Central memory CD4-positive, alpha-beta T cell (primary cell): ENCODE results near the gene GIMAP6.
A peak's percentile ranks its signal among the peaks of the same experiment; 100 is the strongest.
"Not testable (repeated sequence)": the region's sequence is repeated elsewhere in the genome, so short reads cannot be mapped to it uniquely, and the experiment has no call there.

Experiments
- DNase-seq: peaks from one replicate; pipeline ENCODE4 v3.0.0; 2022
- total RNA-seq, 3 experiments: gene quantifications; one replicate each; lab custom pipeline; 2026; lab: John Stamatoyannopoulos, UW

The GIMAP6 gene
- total RNA-seq: 30.7 to 315 (median 115) reads per million in 3 experiments

DNA sequence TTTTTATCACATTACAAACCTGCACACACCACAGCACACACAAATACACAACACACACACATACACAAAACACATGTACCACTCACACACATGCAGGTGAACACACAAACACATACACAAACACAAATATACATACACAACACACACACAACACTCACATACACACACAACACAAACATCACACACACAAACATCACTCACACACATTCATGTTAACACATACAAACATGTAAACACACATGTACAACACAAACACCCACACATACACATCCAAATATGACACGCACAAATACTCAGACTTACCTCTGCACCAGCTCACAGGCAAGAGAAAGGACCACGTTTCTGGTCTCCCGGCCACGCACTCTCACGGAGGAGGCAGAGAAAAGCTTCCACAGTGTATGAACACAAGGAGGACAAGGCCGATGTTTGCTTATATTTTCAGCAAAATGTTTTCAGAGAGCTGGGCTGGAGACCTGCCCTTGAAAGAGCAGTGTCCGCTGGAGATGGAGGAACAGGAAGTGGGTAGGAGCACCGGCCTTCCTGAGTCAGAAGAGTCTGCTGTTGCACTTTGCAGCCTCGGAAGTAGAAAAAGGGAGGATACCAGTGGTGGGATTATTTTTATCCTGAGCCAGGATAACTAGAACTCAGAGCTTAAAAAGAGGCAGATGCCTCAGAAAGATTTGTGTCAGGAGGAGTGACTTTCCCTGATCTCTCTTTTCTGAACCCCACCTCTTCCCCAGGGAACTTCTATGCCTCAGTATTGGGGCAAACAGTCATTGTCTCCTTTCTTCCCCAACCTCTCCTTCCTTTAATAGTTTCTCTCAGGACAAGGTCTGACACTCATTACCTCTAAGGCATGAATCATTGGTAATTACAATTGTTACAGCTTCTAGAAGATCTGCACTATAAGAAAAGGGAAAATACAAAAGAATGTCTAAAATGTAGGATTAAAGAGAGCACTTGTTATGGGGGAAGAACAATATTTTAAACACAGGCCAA lies at the start of gene GIMAP6:
Gene GIMAP6, minus strand, starts transcription at position 520 of the 999 bp plus-strand sequence. CDS start 2,243 bp downstream, outside the sequence.
- peak; percentile 34 for DNase-seq

DNA sequence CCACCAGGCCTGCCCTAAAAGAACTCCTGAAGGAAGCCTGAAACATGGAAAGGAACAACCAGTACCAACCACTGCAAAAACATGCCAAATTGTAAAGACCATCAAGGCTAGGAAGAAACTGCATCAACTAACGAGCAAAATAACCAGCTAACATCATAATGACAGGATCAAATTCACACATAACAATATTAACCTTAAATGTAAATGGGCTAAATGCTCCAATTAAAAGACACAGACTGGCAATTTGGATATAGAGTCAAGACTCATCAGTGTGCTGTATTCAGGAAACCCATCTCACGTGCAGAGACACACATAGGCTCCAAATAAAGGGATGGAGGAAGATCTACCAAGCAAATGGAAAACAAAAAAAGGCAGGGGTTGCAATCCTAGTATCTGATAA lies 48.2 kb upstream of the GIMAP6 start:
- DNase-seq: not testable (repeated sequence)

DNA sequence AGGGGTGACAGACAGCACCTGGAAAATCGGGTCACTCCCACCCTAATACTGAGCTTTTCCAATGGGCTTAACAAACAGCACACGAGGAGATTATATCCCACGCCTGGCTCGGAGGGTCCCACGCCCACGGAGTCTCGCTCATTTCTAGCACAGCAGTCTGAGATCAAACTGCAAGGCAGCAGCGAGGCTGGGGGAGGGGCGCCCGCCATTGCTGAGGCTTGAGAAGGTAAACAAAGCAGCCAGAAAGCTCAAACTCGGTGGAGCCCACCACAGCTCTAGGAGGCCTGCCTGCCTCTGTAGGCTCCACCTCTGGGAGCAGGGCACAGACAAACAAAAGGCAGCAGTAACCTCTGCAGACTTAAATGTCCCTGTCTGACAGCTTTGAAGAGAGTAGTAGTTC lies 46.4 kb upstream of the GIMAP6 start:
- not testable (repeated sequence) for DNase-seq

DNA sequence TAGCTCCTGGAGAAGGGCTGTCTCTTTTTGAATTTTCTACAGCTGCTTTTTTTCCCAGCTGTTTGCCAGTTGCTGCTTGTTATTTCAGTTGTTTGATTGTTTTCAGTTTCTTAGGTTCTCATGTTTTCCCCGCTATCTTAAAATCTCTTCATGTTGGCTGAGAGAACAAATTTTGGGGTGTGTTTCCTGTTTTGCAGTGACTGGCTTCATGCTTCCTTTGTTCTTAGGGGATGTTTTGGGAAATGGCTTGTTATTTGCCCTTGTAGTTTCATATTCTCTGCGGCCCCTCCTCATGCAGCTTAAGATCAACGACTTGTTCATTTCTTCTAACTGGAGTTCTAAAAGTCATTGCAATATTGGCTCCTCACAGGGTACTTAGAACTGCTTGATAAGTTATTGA lies 44.7 kb upstream of the GIMAP6 start:
- DNase-seq: peak; percentile 78

DNA sequence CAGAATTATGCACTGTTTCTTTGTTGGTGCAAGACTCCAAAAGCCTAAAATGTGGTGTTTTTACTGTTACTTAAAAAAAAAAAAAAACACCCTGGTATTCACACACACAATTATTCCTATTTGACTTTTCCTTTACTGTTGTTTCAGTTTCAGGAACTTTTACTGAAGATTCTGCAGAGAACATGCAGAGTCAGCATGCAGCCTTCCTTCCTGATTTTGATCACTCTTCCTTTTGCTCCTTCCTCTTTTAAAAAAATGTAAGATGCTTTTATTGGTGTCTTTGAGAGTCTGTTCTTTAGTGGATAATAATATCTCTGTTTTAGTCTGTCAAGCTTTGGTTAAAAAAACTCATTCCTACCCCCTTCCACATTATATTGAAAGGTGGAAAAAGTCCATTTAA lies 44.1 kb upstream of the GIMAP6 start:
- DNase-seq: not testable (repeated sequence)

DNA sequence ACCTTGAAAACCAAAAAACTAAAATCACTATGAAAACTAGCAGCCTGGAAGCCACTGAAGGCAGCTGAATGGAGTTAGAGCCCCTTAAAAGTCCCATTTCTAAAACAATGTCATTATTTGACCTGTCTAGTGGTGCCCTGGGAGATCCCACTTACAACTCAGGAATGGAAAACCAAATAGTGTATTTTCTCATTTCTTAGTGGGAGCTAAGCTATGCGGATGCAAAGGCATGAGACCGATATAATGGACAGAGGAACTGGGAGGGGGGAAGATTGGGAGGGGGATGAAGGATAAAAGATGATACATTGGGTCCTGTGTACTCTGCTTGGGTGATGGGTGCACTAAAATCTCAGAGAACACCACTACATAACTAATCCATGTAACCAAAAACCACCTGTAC lies 43.5 kb upstream of the GIMAP6 start:
- no peak for DNase-seq

DNA sequence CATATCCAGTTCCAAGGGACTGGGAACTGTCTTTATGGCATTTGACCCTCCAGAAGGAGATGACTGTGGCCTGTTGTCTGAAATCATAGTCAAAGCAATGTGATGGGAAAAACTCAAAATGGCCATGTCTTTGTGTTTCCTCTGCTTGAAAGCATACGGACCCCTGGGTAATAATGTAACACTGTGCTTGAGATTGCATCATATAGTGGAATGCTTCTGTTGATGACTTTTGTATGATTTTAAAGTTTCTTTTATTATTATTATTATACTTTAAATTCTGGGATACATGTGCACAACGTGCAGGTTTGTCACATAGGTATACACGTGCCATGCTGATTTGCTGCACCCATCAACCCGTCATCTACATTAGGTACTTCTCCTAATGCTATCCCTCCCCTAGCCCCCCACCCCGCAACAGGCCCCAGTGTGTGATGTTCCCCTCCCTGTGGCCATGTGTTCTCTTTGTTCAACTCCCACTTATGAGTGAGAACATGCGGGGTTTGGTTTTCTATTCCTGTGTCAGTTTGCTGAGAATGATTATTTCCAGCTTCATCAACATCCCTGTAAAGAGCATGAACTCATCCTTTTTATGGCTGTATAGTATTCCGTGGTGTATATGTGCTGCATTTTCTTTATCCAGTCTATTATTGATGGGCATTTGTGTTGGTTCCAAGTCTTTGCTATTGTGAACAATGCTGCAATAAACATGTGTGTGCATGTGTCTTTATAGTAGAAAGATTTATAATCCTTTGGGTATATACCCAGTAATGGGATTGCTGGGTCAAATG lies 39.8 kb upstream of the GIMAP6 start:
- DNase-seq: not testable (repeated sequence)

DNA sequence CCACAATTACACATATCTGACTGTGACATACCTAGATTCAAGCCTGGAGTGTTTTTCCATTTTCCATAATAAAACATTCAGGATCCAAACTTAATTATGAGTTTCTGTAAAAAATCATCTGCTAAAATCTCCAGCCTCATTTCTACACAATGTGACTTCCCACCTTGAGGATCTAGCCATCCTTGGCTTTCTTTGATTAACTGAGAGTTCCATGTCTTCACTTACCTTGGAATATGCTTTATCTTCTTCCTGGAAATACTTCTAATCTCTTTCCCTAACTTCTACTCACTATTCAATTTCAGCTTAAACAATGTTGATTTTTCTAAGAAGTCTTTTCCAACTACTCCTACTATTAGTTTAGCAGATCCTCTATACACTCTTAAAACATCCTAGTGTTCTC lies 36.8 kb upstream of the GIMAP6 start:
- DNase-seq: no peak

DNA sequence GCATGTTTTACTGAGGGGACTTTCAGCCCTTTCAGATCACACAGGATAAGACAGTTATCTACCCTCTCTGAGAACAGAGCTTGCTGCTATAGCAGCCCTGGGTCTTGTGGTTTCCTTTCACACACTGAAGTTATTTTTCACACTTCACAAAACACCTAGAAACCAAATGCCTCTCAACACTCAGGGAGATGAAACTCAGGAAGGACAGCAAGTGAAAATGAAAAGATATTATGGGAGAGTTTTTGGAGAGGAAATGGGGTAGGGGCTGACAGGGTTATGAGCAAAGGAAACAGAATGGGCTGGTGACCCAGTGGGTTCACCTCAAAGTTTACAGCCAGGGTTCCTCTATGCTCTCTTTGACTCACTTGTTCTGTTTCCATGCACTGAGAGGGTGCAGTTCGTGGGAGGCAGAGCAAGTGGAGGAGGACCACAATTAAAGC lies 36.3 kb upstream of the GIMAP6 start:
- DNase-seq: peak; percentile 83

DNA sequence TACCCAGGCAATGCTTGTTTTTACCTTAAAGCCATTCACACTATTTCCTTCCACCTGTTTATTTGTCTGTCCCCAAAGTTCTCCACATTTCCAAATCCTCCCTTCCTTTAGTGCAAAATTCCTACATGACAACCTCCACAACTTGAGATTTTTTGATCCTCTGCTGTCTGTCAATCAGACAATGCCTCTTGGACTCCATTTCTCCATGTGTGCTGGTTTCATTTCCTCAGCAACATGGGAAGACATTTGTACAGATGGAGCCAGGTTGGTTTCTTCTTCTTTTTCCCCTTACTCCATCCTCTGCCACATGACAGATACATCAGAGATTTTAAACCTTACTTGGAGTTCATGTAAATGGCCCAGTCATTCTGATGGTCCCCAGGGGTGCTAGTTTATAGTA lies 34.2 kb upstream of the GIMAP6 start:
- DNase-seq: no peak

DNA sequence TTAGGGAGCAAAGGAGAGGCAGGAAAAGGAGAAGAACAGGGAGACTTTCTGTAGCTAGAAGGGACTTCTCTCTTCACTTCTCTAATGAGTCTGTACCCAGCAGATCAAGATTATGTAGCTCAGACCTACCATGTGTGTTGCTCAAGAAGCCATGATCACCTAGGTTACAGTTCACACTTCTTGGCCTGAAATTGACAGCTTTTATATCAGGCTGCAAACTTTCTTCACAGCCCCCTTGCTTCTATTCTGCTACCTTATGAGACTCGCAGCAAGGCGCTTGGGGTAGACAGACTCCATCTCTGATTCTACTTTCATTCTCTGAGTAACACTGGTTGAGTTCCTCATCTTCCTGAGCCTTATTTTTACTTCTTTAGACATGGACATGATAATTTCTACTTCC lies 33.7 kb upstream of the GIMAP6 start:
- DNase-seq: no peak

DNA sequence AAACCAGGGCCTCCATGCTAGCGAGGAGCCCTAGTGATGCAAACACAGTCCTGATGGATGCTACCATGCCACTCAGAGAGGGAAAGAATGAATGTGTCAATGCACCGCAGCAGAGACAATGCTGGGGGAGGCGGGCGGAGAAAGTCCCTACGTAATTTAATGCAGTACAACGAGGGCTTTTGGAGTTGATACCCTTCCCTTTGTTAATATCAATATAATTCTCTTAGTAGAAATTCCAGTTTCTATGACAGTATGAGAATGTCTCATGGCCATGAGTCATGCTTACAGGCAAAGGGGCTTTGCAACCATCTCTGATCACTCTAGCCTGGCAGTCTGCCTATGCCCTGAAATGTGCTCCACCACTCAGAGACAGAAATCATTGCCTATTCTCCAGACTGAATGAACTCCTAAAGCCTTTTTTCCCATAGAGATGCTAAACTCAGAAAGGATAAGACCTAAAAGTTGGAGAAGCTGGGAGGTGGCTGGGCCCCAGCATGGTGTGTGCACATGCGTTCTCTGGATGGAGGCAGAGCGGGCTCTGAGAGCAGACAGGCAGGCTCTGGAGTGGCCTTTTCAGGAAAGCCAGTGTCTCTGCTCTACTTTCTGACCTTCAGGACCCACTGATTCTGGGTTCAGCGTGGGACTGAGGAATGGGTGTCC lies 33.0 kb upstream of the GIMAP6 start:
- no peak for DNase-seq

DNA sequence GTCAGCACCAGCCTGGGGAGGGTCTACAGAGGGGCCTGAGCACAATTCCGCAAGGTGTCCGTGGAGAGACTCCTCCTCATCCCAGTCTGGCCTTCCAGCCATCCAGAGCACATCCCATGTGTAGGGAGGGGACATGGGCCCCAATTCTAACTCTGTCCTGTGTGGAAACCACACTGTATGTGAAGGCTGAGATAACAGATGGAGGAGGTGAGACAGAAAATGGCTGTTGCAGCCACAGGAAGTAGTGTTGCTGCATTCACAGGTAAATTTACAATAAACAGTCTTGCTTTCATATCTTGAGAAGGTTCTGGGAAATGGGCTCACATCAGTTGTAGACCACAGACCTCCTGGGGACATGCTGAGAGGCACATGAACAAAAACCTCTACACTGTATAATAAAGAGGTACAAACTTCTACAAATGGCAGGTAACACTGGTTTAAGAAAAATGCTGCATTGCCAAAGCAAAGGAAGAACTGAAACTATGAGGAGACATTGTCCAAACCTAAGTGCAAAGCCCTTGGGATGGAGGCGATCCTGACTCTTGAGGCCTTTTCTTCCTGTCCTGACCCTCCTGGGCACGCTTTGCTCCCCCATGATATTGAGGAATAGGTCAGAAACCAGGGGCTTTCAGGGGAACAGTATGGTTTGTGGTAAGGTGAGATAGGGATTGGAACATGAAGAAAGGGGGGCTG lies 31.8 kb upstream of the GIMAP6 start:
- DNase-seq: peak; percentile 55

DNA sequence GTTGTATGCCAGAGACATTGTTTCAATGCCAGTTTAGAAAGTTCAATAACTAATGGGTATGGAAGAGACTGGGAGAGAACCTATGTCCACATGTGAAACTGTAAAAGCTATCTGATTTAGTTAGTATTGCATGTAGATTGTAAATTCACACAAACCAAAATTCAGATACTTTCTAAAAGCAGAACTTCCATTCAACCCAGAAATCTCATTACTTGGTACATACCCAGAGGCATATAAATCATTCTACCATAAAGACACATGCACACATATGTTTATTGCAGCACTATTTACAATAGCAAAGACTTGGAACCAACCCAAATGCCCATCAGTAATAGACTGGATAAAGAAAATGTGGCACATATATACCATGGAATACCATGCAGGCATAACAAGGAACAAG lies 30.6 kb upstream of the GIMAP6 start:
- not testable (repeated sequence) for DNase-seq

DNA sequence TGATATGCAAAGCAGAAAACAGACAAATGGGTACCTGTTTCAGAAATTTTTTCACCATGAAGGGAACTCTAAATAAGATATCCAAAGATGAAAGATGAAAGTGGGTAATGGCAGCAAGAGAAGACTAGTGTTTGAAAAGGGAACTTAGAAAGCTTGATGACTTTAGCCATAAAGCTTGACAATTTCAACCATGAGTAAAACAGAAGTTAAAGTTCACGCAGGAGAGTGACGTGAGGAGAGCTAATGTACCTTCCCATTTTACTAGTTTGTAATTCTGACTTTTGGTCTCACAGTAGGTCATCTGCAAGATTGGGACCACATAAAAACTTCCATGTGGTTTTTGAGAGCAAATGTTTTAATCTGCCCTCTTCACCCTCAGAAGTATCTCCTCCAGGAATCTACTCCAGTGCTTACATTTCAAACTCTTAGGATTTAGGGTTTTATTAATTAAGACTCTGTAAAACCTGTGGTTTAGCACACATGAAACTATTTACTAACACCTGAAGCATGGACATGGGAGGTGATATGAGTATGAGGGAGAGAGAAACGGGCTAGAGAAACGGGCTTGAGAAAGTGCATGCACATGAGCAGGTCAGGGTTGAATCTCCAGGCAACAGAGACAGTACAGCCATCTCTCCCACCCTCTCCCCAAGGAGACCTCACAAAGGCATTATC lies 28.9 kb upstream of the GIMAP6 start:
- DNase-seq: no peak

DNA sequence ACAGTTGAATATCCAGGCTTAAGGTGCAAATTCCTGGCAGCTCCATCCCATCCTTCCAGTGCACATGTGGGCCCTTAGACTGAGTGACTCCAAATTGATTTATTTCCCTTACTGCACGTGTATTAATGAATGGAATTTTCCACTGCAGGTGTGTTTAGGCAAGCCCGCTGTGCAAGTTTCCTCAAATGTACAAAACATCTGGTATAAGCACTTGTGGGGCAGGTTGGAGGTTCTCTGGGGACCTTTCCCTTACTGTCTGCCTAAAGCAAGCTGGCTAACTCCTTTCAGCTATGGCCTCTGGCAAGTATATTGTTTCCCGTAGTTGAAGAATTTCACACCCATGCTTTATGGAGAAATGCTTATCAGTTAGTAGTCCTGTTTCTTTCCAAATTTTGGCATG lies 25.3 kb upstream of the GIMAP6 start:
- DNase-seq: no peak

DNA sequence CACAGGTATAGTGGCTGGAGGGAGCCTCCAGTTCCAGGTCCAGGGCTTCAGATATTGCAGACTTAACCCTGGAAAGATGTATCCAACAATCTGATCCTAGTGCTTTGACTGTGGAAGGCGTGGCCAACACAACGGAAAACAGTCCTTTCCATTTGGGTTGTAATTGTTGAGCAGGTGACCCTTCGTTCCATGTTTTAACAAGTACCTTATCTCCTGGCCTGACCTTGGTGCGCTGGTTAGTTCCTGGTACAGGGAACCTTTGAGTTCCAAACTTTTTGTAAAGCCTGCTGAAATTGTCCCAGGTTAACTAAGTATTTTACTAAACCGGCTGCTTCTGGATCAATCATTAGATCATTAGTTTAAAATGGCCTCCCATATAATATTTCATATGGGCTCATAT lies 23.9 kb upstream of the GIMAP6 start:
- DNase-seq: no peak

DNA sequence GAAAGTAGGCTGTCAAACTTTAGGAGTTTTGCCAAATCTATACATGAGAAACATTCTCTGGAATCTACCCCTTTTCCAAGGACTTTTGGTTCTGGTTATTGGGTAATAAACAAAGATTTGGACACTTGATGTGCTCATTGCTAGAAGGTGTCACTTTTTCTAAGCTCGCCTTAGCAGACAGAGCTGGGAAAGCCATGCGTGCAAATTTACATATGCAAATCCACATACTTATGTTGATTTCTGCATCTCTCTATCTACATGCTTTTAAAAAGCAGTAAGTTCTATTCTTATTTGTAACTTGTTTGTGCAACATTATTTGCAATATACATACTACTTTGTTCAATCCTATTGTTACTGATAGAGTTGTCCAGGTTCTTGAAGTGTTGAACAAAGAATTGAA lies 22.5 kb upstream of the GIMAP6 start:
- DNase-seq: no peak

DNA sequence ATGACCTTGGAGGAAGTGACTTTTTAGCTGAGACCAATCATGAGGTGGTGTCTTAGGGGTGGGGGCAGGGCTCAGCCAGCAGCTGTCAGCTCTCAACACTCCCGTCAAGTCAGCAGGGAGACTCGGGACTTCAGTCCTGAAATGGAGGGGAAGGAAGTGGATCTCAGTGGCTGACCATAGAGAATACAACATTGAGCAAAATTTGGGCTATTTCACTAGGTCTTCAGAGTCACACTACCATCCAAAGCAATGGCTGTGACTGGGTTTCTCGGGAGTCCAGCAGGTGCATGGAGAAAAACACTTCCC lies 16.8 kb upstream of the GIMAP6 start:
- no peak for DNase-seq

DNA sequence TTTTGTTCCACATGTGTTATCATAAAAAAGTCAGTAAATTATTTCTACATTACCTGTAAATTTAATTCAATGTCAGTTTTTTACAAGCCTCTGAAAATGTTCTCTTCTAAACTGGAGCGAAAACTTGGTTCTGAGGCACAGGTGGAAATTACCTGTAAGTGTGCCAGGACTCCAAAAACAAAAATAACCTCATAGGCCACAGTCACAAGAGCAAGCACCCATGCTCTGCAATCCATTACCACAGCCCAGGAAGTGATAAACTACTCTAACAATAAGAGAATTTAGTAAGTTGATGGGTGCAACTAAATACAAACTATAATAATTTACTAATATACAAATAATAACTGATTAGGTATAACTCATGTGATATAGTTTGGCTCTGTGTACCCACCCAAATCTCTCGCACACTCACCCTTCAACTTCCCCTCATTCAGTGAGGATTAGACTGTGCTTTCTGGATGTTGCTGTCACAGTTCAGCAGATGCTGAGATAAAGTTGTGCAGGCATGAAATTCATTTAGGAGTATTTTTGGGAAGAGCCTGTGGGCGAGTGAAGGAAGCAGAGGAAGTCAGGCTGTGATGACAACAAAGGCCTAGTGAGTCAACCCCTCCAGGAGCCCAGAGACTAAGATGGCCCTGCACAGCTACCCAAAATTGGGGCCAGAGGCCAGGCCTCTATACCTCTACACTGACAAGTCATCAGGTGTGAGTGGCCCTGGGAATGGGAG lies 16.3 kb upstream of the GIMAP6 start:
- DNase-seq: peak; percentile 49
